A673 (cell line): ENCODE data around the gene RAE1. TPM values are rescaled to one million over a fixed set of nuclear protein-coding genes. Genes with fewer than 3 reads are reported as not detected.

Experiments
- BruUV-seq: library from RNA; stranded (reverse); fragments of 400-500 nt; replicated peaks from 2 replicates; lab custom pipeline; 2021; lab: Mats Ljungman, UMichigan
- CTCF ChIA-PET: fragments of 300-600 bp; sonication (Branson Sonifier 250); formaldehyde crosslinking; loops from one replicate; lab custom pipeline; 2022; ENCODE audit warnings: antibody characterized with exemption; lab: Charles Lee
- POLR2A ChIA-PET: fragments of 300-600 bp; sonication (Branson Sonifier 250); formaldehyde crosslinking; loops from one replicate; lab custom pipeline; 2022; ENCODE audit warnings: antibody characterized with exemption; ENCODE audit not compliant: low non-redundant PET; lab: Charles Lee
- DNase-seq: peaks from one replicate; pipeline ENCODE4 v3.0.0-alpha.2; 2015; ENCODE audit warnings: low spot score
- H3K27ac ChIP-seq: fragments of 200-600 bp; sonication (generic); 2 replicates; pipeline ENCODE4 v1.5.1; 2016; ENCODE audit warnings: mixed run types, low read depth, mild to moderate bottlenecking, mixed read lengths, antibody characterized with exemption, low read length; ENCODE audit not compliant: poor library complexity, severe bottlenecking
- H3K27me3 ChIP-seq: fragments of 200-600 bp; sonication (generic); replicated peaks from 2 replicates; pipeline ENCODE4 v1.6.1; 2017; ENCODE audit warnings: mixed run types, low read depth, mild to moderate bottlenecking, mixed read lengths, antibody characterized with exemption, low read length; ENCODE audit not compliant: insufficient read depth, poor library complexity
- H3K36me3 ChIP-seq: fragments of 200-600 bp; sonication (generic); 2 replicates; pipeline ENCODE4 v1.6.1; 2016; ENCODE audit warnings: mixed run types, mild to moderate bottlenecking, mixed read lengths, antibody characterized with exemption, low read length; ENCODE audit not compliant: insufficient read depth, poor library complexity, severe bottlenecking
- H3K4me1 ChIP-seq: fragments of 200-600 bp; sonication (generic); 2 replicates; pipeline ENCODE4 v1.6.1; 2017; ENCODE audit warnings: mixed run types, mild to moderate bottlenecking, mixed read lengths, antibody characterized with exemption, low read length; ENCODE audit not compliant: insufficient read depth, poor library complexity, severe bottlenecking
- H3K4me3 ChIP-seq: fragments of 200-600 bp; sonication (generic); 2 replicates; pipeline ENCODE4 v1.5.1; 2016; ENCODE audit warnings: low read depth, mixed run types, mild to moderate bottlenecking, mixed read lengths, low read length; ENCODE audit not compliant: poor library complexity, severe bottlenecking
- H3K9me3 ChIP-seq: fragments of 200-600 bp; sonication (generic); 2 replicates; pipeline ENCODE4 v1.6.1; 2016; ENCODE audit warnings: mixed run types, low read depth, mild to moderate bottlenecking, mixed read lengths, antibody characterized with exemption, low read length; ENCODE audit not compliant: poor library complexity, severe bottlenecking
- EZH2 ChIP-seq: fragments of 200-600 bp; sonication (generic); IDR thresholded peaks from 2 replicates; pipeline ENCODE4 v1.6.1; 2017; ENCODE audit warnings: borderline replicate concordance, low read depth, mild to moderate bottlenecking, mixed read lengths, antibody characterized with exemption, low read length; ENCODE audit not compliant: poor library complexity, severe bottlenecking
- intact Hi-C: fragments of 100-400 bp; cut with micrococcal nuclease; formaldehyde crosslinking; loops from one replicate; pipeline ENCODE4 v1.10.0; 2022; ENCODE audit not compliant: unreplicated experiment
- total RNA-seq: library from RNA; stranded (reverse); gene quantifications from 2 replicates; pipeline ENCODE4 v1.2.3, GENCODE V29; 2021
- TF ChIP-seq, protein P1 (sequence below): fragments of 300-800, 200-600 bp; sonication (generic); conservative IDR thresholded peaks from 2 replicates; pipeline ENCODE4 v1.5.1; 2017; ENCODE audit warnings: low read depth, mild to moderate bottlenecking, antibody characterized with exemption, low read length, moderate library complexity, mixed read lengths

Gene RAE1
- total RNA-seq, 1 experiment from 2014 or later = 70.9 TPM

DNA sequence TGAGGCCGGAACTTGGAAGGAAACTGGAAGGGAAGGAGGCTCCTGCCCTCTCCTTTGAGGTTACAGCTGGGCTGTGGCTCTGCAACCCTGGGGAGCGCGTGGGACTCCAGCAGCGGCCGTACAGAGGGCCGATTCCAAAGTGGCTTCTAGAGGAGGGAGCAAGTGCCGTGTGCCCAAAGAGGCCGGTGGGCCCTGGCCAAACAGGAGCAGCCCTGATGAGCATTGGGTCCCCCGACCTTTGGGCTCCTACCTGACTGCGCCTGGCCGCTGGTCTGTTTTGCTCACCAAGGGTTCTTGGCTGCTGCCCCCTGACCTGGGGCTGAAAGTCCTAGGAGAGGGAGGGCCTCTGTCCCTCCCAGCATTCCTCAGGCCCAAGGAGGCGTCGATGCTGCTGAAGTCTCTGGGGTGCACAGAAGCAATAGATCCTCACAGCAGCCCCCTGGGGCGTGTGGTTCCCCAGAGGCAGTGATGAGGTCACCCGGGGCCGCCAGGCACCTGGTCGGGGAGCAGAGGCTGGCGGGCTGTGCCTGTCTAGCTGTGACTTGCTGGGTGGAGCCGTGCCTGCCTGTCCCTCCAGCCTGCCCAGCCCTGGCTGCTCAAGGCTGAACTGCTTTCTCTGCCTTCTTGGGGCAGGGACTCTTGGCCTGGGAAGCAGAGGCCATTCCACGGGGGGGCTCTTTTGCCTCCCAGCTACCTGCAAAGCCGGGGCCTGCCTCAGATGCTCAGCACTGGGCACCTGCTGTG lies 49.9 kb downstream of the RAE1 start:
- no peaks in the 10 kb centered on the region for H3K4me1 ChIP-seq
- TF ChIP-seq, protein P1, sequence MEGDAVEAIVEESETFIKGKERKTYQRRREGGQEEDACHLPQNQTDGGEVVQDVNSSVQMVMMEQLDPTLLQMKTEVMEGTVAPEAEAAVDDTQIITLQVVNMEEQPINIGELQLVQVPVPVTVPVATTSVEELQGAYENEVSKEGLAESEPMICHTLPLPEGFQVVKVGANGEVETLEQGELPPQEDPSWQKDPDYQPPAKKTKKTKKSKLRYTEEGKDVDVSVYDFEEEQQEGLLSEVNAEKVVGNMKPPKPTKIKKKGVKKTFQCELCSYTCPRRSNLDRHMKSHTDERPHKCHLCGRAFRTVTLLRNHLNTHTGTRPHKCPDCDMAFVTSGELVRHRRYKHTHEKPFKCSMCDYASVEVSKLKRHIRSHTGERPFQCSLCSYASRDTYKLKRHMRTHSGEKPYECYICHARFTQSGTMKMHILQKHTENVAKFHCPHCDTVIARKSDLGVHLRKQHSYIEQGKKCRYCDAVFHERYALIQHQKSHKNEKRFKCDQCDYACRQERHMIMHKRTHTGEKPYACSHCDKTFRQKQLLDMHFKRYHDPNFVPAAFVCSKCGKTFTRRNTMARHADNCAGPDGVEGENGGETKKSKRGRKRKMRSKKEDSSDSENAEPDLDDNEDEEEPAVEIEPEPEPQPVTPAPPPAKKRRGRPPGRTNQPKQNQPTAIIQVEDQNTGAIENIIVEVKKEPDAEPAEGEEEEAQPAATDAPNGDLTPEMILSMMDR = no peak
- TF ChIP-seq EZH2 = no peak
- intact Hi-C loops = no loop called here
- DNase-seq = no peak
- no TSS peak for BruUV-seq
- no peaks in the 10 kb centered on the region for H3K27me3 ChIP-seq
- ChIA-PET CTCF (no interaction called here), POLR2A (no interaction called here)
- H3K36me3 ChIP-seq = peaks cover 28% of the 10 kb centered on the region
- no peak overlapping the region for H3K4me3 ChIP-seq
- H3K27ac ChIP-seq = no peak overlapping the region
- H3K9me3 ChIP-seq = no peaks in the 10 kb centered on the region

GRCh38 chr20:57401565-57401918 lies 50.5 kb downstream of the RAE1 start:
- ChIA-PET POLR2A (no interaction called here), CTCF (no interaction called here)
- no peaks in the 10 kb centered on the region for H3K27me3 ChIP-seq
- H3K9me3 ChIP-seq = no peaks in the 10 kb centered on the region
- H3K27ac ChIP-seq = no peak overlapping the region
- H3K4me3 ChIP-seq = no peak overlapping the region
- no TSS peak for BruUV-seq
- no peak for DNase-seq
- H3K36me3 ChIP-seq = peaks cover 22% of the 10 kb centered on the region
- TF ChIP-seq EZH2 = no peak
- TF ChIP-seq, protein P1 = no peak
- H3K4me1 ChIP-seq = no peaks in the 10 kb centered on the region
- intact Hi-C loops = no loop called here

DNA sequence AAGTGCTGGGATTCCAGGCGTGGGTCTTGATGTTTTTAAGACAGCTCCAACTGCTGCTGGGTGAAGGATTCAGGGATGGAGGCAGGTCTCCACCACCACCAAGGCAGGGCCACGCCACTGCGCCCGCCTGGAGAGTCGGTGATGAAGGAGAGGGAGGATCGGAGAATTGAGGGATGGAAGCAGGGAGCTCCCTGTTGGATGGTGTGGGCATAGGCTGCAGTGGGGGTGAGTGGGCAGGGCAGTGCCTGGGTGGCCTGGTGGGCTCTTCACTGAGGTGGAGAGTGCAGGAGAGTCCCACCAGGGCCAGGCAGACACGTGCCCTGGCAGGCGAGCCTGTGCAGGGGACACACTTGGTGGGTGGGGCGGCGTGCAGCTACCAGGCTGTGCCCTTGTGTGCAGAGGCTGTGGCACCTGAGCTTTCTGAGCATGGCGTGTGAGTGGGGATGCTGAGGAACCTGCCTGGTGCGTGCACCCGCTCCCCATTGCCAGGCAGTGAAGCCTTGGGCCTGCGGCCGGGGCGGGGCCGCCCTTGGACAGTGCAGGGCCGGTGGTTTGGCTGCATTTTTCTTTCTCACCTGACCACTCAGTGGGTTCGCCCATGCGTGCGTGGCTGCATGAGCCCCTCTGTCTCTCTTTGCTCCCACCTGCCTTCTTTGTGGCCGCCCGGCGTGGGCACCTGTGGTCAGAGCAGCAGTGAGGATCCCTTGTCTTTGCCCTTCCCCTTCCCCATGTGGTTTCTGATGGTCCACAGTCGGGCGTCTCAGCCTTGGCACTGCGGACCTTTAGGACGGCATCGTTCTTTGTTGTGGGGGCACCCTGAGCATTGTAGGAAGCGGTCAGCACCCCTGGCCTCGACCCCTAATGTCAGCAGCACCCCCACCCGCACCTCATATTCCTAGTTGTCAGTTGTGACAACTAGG lies 51.4 kb downstream of the RAE1 start:
- no TSS peak for BruUV-seq
- CTCF ChIA-PET = interaction anchor here (0.7 kb wide), 1 partner anchor 54 kb away, joined by 5 read pairs; no protein-coding TSS in a partner anchor
- DNase-seq = no peak

More for the DNA sequence above, 51.4 kb downstream of the RAE1 start:
- Histone ChIP-seq H3K36me3 (peaks cover 14% of the 10 kb centered on the region), H3K9me3 (no peaks in the 10 kb centered on the region), H3K4me1 (no peaks in the 10 kb centered on the region), H3K4me3 (no peak overlapping the region), H3K27ac (no peak overlapping the region), H3K27me3 (no peaks in the 10 kb centered on the region)
- intact Hi-C loops = no loop called here
- POLR2A ChIA-PET = no interaction called here
- TF ChIP-seq, protein P1 = no peak
- no peak for TF ChIP-seq EZH2
